Breast epithelium (tissue), 3 donors: ENCODE measurements around the gene SRRM2.

Experiments
- POLR2AphosphoS5 ChIP-seq, 3 donors: sonication (generic); formaldehyde crosslinking; IDR thresholded peaks; one replicate each; pipeline ENCODE4 v1.6.1; 2017; ENCODE audit warnings: antibody characterized with exemption in 3 of 3
- TF ChIP-seq, protein P1 (sequence below), 3 donors: fragments of 450-650 bp; IDR thresholded peaks; one replicate each; pipeline ENCODE4 v1.5.1; 2016 to 2017; ENCODE audit warnings: antibody characterized with exemption in 3 of 3, mild to moderate bottlenecking in 3 of 3, moderate library complexity in 3 of 3

DNA sequence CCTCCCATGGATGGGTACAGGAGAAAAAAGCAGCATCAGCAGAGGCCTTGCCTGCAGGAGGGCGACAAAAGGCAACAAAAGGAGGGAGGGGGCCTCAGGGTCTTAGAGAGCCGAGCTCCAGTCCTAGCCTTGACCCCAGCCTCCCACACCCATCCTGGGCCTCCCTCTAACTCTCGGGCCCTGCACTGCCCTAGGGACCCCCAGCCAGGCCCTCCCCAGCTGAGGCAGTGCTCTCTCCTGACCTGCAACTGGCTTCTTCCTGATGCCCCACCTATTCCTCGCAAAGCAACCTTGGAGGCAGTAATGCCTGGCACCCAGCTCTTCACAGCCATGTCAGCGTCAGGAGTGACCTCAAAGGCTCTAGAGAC is 15.2 kb upstream of the SRRM2 start:
- TF ChIP-seq, protein P1, sequence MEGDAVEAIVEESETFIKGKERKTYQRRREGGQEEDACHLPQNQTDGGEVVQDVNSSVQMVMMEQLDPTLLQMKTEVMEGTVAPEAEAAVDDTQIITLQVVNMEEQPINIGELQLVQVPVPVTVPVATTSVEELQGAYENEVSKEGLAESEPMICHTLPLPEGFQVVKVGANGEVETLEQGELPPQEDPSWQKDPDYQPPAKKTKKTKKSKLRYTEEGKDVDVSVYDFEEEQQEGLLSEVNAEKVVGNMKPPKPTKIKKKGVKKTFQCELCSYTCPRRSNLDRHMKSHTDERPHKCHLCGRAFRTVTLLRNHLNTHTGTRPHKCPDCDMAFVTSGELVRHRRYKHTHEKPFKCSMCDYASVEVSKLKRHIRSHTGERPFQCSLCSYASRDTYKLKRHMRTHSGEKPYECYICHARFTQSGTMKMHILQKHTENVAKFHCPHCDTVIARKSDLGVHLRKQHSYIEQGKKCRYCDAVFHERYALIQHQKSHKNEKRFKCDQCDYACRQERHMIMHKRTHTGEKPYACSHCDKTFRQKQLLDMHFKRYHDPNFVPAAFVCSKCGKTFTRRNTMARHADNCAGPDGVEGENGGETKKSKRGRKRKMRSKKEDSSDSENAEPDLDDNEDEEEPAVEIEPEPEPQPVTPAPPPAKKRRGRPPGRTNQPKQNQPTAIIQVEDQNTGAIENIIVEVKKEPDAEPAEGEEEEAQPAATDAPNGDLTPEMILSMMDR (IDR thresholded peaks at IDR 0.05), result no peak
- no peak for TF ChIP-seq POLR2AphosphoS5 (IDR thresholded peaks at IDR 0.05)
